ENCODE measurements around the gene RCC1. TPM values are rescaled to one million over a fixed set of nuclear protein-coding genes. Genes with fewer than 3 reads are reported as not detected.
"Not testable (repeated sequence)": the region's sequence is repeated elsewhere in the genome, so short reads cannot be mapped to it uniquely, and the experiment has no call there.

The RCC1 gene
- total and polyA plus RNA-seq, 2 experiments from 2014 or later, result 17.5 to 27.0 TPM

DNA sequence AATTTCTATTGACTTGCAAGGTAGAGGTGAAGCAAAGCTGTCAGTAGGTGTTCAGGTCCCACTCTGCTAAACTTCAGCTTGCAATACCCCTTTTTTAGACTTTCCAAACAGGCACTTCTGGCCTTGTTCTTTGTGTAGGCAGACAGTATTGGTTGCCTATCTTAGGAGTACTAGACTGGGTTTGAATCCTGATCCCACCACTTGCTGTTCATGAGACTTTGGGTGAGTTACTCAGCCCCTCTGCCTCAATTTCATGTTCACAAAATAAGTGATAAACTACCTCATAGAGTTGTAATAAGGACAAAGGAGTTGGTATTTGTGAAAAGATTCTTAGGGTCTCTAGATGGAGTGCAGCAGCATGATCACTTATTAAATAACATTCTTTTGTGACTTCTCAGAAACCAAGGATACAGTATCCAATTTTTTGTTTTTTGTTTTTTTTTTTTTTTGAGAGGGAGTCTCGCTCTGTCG, 5.2 kb downstream of the RCC1 start:
- H3K27ac ChIP-seq, result peak overlapping the region; percentile 95
- H3K4me1 ChIP-seq (ENCODE audit: insufficient read depth), result peaks cover 20% of the 10 kb centered on the region
- H3K4me2 ChIP-seq (ENCODE audit: unreplicated experiment), result peak overlapping the region; percentile 99
- TF ChIP-seq EZH2phosphoT487 (IDR thresholded peaks at IDR 0.05; ENCODE audit: insufficient read depth, low read depth) (no peak), EZH2 (IDR thresholded peaks at IDR 0.05; ENCODE audit: insufficient read depth, poor library complexity, severe bottlenecking) (no peak)
- peaks cover 66% of the 10 kb centered on the region for H3K36me3 ChIP-seq (ENCODE audit: low read depth)
- H3K9ac ChIP-seq, result peak overlapping the region; percentile 100
- H3K9me3 ChIP-seq (ENCODE audit: low read depth), result no peaks in the 10 kb centered on the region
- H3F3A ChIP-seq (ENCODE audit: insufficient read depth), result peaks cover 94% of the 10 kb centered on the region
- H3K9me2 ChIP-seq (ENCODE audit: insufficient read depth), result no peaks in the 10 kb centered on the region
- DNase-seq, result peak; percentile 22
- 0 out of 2 replicates have a peak overlapping the region, but pooled peaks have one; percentile 100 for H3K4me3 ChIP-seq
- H2AFZ ChIP-seq, result no peak overlapping the region
- peaks cover 12% of the 10 kb centered on the region; the same call in 1 of the 2 replicates for H4K20me1 ChIP-seq (ENCODE audit: insufficient read depth)
- peaks cover 42% of the 10 kb centered on the region for H3K79me2 ChIP-seq (ENCODE audit: insufficient read depth)
- 96% methylated on average over 2 of the region's 2 CpGs for WGBS, 2 experiments (ENCODE audit: low coverage in 1 of 2, low lambda C conversion rate in 2 of 2, missing lambda C conversion rate in 2 of 2)
- H3K27me3 ChIP-seq (replicated peaks; ENCODE audit: insufficient read depth), result no peaks in the 10 kb centered on the region
- in situ Hi-C loops (cut with MboI), result no loop called here

DNA sequence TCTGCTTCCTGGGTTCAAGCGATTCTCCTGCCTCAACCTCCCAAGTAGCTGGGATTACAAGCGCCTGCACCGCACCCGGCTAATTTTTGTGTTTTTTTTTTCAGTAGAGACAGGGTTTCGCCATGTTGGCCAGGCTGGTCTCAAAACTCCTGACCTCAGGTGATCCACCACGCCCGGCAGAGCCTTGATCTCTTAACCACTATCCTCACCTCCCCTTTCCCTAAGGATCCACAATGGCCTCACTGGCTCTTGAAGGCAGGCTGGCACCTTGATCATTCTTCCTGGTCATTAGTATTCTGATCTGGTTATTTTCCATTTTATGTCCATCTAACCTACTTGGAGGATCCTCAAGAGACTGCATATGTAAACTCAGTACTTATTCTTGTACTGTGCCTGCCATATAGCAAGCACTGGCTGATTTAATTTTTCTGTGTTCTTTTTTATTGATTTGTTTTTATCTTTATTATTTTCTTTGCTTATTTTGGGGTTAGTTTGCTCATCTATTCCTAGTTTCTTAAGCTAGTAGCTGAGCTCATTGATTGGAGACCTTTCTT, 6.3 kb downstream of the RCC1 start:
- Histone ChIP-seq H3K9me2 (ENCODE audit: insufficient read depth) (no peaks in the 10 kb centered on the region), H3K9ac (no peak overlapping the region), H3K27me3 (replicated peaks; ENCODE audit: insufficient read depth) (no peaks in the 10 kb centered on the region), H3K27ac (peak overlapping the region; percentile 13), H3K9me3 (ENCODE audit: low read depth) (no peaks in the 10 kb centered on the region), H3F3A (ENCODE audit: insufficient read depth) (peaks cover 94% of the 10 kb centered on the region), H3K36me3 (ENCODE audit: low read depth) (peaks cover 57% of the 10 kb centered on the region), H3K79me2 (ENCODE audit: insufficient read depth) (peaks cover 30% of the 10 kb centered on the region), H3K4me3 (no peak overlapping the region), H3K4me1 (ENCODE audit: insufficient read depth) (peaks cover 20% of the 10 kb centered on the region), H4K20me1 (ENCODE audit: insufficient read depth) (peaks cover 12% of the 10 kb centered on the region; the same call in 1 of the 2 replicates), H2AFZ (no peak overlapping the region), H3K4me2 (ENCODE audit: unreplicated experiment) (no peak overlapping the region)
- peak; percentile 15 for DNase-seq
- no peak for TF ChIP-seq EZH2phosphoT487 (IDR thresholded peaks at IDR 0.05; ENCODE audit: insufficient read depth, low read depth)
- WGBS, 2 experiments (ENCODE audit: low coverage in 1 of 2, low lambda C conversion rate in 2 of 2, missing lambda C conversion rate in 2 of 2), result 93 to 100% methylated on average over 4 to 7 of the region's 7 CpGs
- in situ Hi-C loops (cut with MboI), result no loop called here

DNA sequence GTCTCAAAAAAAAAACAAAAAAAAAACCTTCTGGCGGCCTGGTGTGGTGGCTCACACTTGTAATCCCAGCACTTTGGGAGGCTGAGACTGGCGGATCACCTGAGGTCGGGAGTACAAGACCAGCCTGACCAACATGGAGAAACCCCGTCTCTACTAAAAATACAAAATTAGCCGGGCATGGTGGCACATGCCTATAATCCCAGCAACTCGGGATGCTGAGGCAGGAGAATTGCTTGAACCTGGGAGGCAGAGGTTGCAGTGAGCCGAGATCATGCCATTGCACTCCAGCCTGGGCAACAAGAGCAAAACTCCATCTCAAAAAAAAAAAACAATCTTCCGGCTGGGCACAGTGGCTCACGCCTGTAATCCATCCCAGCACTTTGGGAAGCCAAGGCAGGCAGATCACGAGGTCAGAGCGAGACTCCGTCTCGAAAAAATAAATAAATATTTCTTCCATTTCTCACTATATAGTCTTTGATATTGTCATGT, 8.6 kb downstream of the RCC1 start:
- Histone ChIP-seq H3K36me3 (ENCODE audit: low read depth) (peaks cover 34% of the 10 kb centered on the region), H3K79me2 (ENCODE audit: insufficient read depth) (peaks cover 17% of the 10 kb centered on the region), H3K4me1 (ENCODE audit: insufficient read depth) (peaks cover 17% of the 10 kb centered on the region), H3K27ac (peak overlapping the region; percentile 18; the same call in 1 of the 2 replicates), H3F3A (ENCODE audit: insufficient read depth) (peaks cover 78% of the 10 kb centered on the region)
- WGBS, 2 experiments (ENCODE audit: low coverage in 1 of 2, low lambda C conversion rate in 2 of 2, missing lambda C conversion rate in 2 of 2), result 88 to 90% methylated on average over 13 of the region's 13 CpGs
- H3K4me3 ChIP-seq; H2AFZ ChIP-seq; H3K9me3 ChIP-seq (ENCODE audit: low read depth); H4K20me1 ChIP-seq (ENCODE audit: insufficient read depth); H3K27me3 ChIP-seq (replicated peaks; ENCODE audit: insufficient read depth); in situ Hi-C loops (cut with MboI); H3K9me2 ChIP-seq (ENCODE audit: insufficient read depth); H3K4me2 ChIP-seq (ENCODE audit: unreplicated experiment); H3K9ac ChIP-seq; DNase-seq: not testable (repeated sequence)

DNA sequence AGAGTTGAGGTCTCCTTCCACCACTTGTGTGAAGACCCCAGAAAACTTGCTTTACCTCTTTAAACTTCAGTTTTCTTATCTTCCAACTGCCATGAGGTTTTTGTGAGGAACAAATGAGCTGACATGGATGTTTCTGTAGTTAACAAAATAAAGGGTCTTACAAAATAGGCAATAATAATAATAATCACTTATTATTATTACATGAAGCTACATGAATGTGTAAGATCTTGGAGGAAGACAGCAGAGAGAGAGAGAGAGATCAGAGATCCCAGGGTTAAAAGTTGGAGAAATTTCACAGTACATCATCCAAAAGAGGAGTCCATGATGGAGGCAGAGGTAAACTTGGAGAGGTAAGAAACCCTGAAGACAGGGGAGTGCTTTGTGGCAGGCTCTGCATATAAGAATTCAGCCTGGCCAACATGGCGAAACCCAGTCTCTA, 10.7 kb downstream of the RCC1 start:
- no peaks in the 10 kb centered on the region for H3K27me3 ChIP-seq (replicated peaks; ENCODE audit: insufficient read depth)
- H3K36me3 ChIP-seq (ENCODE audit: low read depth), result peaks cover 15% of the 10 kb centered on the region; the same call in 1 of the 2 replicates
- H3K4me2 ChIP-seq (ENCODE audit: unreplicated experiment), result no peak overlapping the region
- no peaks in the 10 kb centered on the region for H4K20me1 ChIP-seq (ENCODE audit: insufficient read depth)
- DNase-seq, result peak; percentile 22
- peaks cover 27% of the 10 kb centered on the region for H3K79me2 ChIP-seq (ENCODE audit: insufficient read depth)
- H3K9me3 ChIP-seq (ENCODE audit: low read depth), result no peaks in the 10 kb centered on the region
- no peaks in the 10 kb centered on the region for H3K9me2 ChIP-seq (ENCODE audit: insufficient read depth)
- H3K27ac ChIP-seq, result peak overlapping the region; percentile 72
- peaks cover 58% of the 10 kb centered on the region for H3F3A ChIP-seq (ENCODE audit: insufficient read depth)
- H3K9ac ChIP-seq, result no peak overlapping the region
- no peak overlapping the region for H3K4me3 ChIP-seq
- H3K4me1 ChIP-seq (ENCODE audit: insufficient read depth), result 0 out of 2 replicates have a peak, but pooled peaks cover 6% of the 10 kb centered on the region
- H2AFZ ChIP-seq, result no peak overlapping the region
- no peak for TF ChIP-seq EZH2 (IDR thresholded peaks at IDR 0.05; ENCODE audit: insufficient read depth, poor library complexity, severe bottlenecking)
- TF ChIP-seq EZH2phosphoT487 (IDR thresholded peaks at IDR 0.05; ENCODE audit: insufficient read depth, low read depth), result no peak
- in situ Hi-C loops (cut with MboI), result no loop called here
- 90 to 94% methylated on average over 1 of the region's 1 CpG for WGBS, 2 experiments (ENCODE audit: low coverage in 1 of 2, low lambda C conversion rate in 2 of 2, missing lambda C conversion rate in 2 of 2)

Data from GM23248 (cell line).